Cardiac muscle cell (in vitro differentiated cells and primary cell): ENCODE measurements around the gene ACTN1. TPM values are rescaled to one million over a fixed set of nuclear protein-coding genes. Genes with fewer than 3 reads are reported as not detected.
A peak's percentile ranks its signal among the peaks of the same experiment; 100 is the strongest.

Experiments
- DNase-seq, 2 donors: peaks; one replicate each; pipeline versions ENCODE4 v3.0.0 to v3.0.0-alpha.2; 2010 to 2017; ENCODE audit warnings: low read depth in 1 of 2, low spot score in 1 of 2
- H3K27ac ChIP-seq: fragments of 200-600 bp; sonication (generic); 2 replicates; pipeline ENCODE4 v1.5.1; 2016
- H3K27me3 ChIP-seq: fragments of 200-600 bp; sonication (generic); 2 replicates; pipeline ENCODE4 v1.6.0; 2016; ENCODE audit warnings: control low read depth
- H3K36me3 ChIP-seq: fragments of 200-600 bp; sonication (generic); 2 replicates; pipeline ENCODE4 v1.5.1; 2016; ENCODE audit warnings: control low read depth
- H3K4me1 ChIP-seq: fragments of 200-600 bp; sonication (generic); 2 replicates; pipeline ENCODE4 v1.8.1; 2017; ENCODE audit warnings: low read depth, mild to moderate bottlenecking, mixed run types
- H3K4me3 ChIP-seq: fragments of 200-600 bp; sonication (generic); 2 replicates; pipeline ENCODE4 v1.5.1; 2016; ENCODE audit warnings: mild to moderate bottlenecking
- H3K9me3 ChIP-seq: fragments of 200-600 bp; sonication (generic); 2 replicates; pipeline ENCODE4 v1.5.1; 2017; ENCODE audit warnings: low read depth, mild to moderate bottlenecking, control low read depth
- CTCF ChIP-seq: IDR thresholded peaks from 2 replicates; pipeline ENCODE4 v1.5.1; 2012; ENCODE audit warnings: low read depth, mild to moderate bottlenecking, low read length
- polyA plus RNA-seq: library from polyadenylated mRNA; unstranded; fragments of >200 nt; fragmentation: Nextera tagmentation; extraction: Ambion mirVana; gene quantifications from 2 replicates; pipeline ENCODE4 v1.2.1, GENCODE V29; 2016
- total RNA-seq: library from RNA; depleted of rRNA; stranded (reverse); fragments of >200 nt; gene quantifications from 2 replicates; pipeline ENCODE4 v1.2.3, GENCODE V29; 2016

ACTN1 gene
- total and polyA plus RNA-seq, 2 experiments from 2014 or later: 167 to 202 TPM

DNA sequence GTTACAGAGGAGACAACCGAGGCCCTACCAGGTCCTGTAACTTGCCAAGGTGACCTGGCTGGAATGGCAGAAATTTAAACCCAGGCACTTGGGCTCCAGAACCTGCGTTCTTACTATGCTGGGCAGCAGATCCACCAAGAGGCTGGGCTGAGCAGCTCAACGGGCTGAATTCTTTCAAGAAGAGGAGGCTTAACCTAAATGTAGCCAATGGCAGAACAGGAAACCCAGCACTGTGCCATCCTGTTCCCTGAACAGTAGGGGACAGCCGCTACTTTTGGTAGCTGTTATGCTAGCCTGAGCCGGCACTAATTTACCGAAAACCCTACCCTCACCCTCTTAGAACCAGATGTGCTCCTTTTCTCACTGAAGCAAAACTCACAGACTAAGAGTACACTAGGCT is 86.1 kb downstream of the ACTN1 start:
- TF ChIP-seq CTCF: no peak
- peaks cover 37% of the 10 kb centered on the region for H3K36me3 ChIP-seq
- H3K4me3 ChIP-seq: no peak overlapping the region
- DNase-seq: no peak
- no peaks in the 10 kb centered on the region for H3K9me3 ChIP-seq
- H3K27ac ChIP-seq: no peak overlapping the region
- no peaks in the 10 kb centered on the region for H3K4me1 ChIP-seq
- H3K27me3 ChIP-seq: no peaks in the 10 kb centered on the region

DNA sequence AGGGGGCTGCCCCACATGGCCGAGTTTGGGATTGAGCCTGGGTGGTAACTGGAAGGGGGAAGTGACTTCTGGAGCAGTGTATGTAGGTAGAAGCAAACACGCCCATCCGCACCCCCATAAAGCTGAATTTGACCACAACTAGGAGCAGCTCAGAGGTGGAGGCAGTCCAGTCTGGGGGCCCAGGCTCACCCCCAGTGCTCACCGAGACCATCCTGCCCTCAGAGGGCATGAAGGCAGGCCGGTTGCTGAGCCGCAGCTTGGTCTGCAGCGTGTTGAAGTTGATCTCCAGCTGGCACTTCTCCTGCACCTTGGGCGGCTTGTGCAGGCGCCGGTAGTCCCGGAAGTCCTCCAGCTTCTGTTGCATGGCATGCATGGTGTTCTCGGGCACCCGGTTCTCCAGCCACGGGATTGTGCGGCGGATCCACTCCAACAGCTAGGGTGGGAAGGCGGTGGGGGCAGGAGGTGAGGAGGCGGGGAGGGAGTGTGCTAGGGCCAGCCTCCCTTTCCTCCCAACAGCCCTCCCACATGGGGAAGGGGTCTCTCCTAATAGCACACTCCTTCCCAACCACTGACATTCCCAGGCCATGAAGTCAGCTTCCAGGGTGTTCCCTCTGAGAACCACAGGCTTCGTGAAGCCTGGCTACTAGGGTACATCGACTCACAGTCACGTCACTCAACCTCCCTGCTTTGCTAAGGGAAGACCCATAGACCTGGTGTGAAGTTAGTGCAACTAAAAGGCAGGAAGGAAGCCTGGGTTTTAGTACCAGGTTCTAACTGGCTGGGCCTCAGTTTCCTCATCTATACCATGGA is 87.0 kb downstream of the ACTN1 start:
- H3K4me1 ChIP-seq: no peaks in the 10 kb centered on the region
- no peak overlapping the region for H3K27ac ChIP-seq
- no peaks in the 10 kb centered on the region for H3K9me3 ChIP-seq
- peak in 1 of 2 donors; percentile 25 for DNase-seq
- H3K36me3 ChIP-seq: peaks cover 39% of the 10 kb centered on the region
- no peak for TF ChIP-seq CTCF
- no peaks in the 10 kb centered on the region for H3K27me3 ChIP-seq
- no peak overlapping the region for H3K4me3 ChIP-seq

- no peaks in the 10 kb centered on the region for H3K27me3 ChIP-seq
- H3K4me3 ChIP-seq: no peak overlapping the region
- no peaks in the 10 kb centered on the region for H3K4me1 ChIP-seq
- no peaks in the 10 kb centered on the region for H3K9me3 ChIP-seq
- DNase-seq: no peak
- TF ChIP-seq CTCF: no peak
- H3K27ac ChIP-seq: no peak overlapping the region
- peaks cover 39% of the 10 kb centered on the region for H3K36me3 ChIP-seq
Measured at GRCh38 chr14:68890173-68890931, 88.8 kb downstream of the ACTN1 start.

DNA sequence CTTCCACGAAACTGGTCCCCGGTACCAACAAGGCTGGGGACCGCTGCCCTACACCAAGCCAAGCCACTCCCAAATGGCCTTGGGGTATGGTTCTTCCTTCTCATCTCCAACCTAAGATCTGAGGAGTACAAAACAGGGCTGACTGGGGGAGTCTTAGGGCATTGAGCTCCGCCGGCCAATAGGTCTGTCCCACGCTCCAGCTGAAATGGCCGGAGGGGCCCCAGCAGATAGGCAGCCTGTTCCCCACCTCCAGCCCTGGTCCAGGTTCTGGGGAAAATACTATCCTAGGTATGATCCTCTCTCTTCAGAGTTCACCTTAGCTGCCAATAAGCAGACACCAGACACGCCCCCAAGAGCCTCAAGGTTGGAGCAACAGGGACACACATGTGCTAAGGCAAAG is 90.2 kb downstream of the ACTN1 start:
- Histone ChIP-seq H3K27ac (no peak overlapping the region), H3K9me3 (no peaks in the 10 kb centered on the region), H3K4me1 (no peaks in the 10 kb centered on the region), H3K36me3 (peaks cover 43% of the 10 kb centered on the region), H3K4me3 (no peak overlapping the region), H3K27me3 (no peaks in the 10 kb centered on the region)
- no peak for DNase-seq
- no peak for TF ChIP-seq CTCF

- TF ChIP-seq CTCF: no peak
- DNase-seq: no peak
- Histone ChIP-seq H3K36me3 (peaks cover 45% of the 10 kb centered on the region), H3K9me3 (no peaks in the 10 kb centered on the region), H3K27me3 (no peaks in the 10 kb centered on the region), H3K27ac (no peak overlapping the region), H3K4me1 (no peaks in the 10 kb centered on the region), H3K4me3 (no peak overlapping the region)
Measured at GRCh38 chr14:68888025-68888850, 90.9 kb downstream of the ACTN1 start.
